ENCODE data around the gene ACP7.

DNA sequence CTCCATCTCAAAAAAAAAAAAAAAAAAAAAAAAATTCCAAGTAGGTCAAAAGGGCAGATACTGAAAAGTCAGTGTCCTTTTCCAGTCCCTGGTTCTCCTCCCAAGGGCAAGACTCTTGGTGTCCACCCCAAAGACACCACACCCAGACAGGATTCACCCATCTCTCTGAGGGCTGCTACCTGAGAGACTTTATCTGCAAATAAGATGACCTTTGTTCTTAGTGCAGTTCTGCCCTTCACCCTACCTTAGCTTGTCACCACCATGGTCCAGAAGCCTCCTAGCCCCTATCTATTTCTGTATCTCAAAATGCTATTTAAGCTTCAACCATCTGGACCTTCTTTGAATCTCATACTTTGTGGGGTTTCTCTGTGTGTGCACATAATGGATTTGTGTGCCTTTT lies 47.6 kb upstream of the ACP7 start:
- TF ChIP-seq, protein P1, sequence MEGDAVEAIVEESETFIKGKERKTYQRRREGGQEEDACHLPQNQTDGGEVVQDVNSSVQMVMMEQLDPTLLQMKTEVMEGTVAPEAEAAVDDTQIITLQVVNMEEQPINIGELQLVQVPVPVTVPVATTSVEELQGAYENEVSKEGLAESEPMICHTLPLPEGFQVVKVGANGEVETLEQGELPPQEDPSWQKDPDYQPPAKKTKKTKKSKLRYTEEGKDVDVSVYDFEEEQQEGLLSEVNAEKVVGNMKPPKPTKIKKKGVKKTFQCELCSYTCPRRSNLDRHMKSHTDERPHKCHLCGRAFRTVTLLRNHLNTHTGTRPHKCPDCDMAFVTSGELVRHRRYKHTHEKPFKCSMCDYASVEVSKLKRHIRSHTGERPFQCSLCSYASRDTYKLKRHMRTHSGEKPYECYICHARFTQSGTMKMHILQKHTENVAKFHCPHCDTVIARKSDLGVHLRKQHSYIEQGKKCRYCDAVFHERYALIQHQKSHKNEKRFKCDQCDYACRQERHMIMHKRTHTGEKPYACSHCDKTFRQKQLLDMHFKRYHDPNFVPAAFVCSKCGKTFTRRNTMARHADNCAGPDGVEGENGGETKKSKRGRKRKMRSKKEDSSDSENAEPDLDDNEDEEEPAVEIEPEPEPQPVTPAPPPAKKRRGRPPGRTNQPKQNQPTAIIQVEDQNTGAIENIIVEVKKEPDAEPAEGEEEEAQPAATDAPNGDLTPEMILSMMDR (IDR thresholded peaks at IDR 0.05): no peak
- TF ChIP-seq POLR2A (IDR thresholded peaks at IDR 0.05): no peak
